Cardiac muscle cell (in vitro differentiated cells and primary cell): ENCODE measurements around the gene MPDZ. TPM values are rescaled to one million over a fixed set of nuclear protein-coding genes. Genes with fewer than 3 reads are reported as not detected.

Source experiments
- DNase-seq, 2 donors: peaks; one replicate each; pipeline versions ENCODE4 v3.0.0 to v3.0.0-alpha.2; 2010 to 2017; ENCODE audit warnings: low read depth in 1 of 2, low spot score in 1 of 2
- H3K27ac ChIP-seq: fragments of 200-600 bp; sonication (generic); 2 replicates; pipeline ENCODE4 v1.5.1; 2016
- H3K27me3 ChIP-seq: fragments of 200-600 bp; sonication (generic); 2 replicates; pipeline ENCODE4 v1.6.0; 2016; ENCODE audit warnings: control low read depth
- H3K36me3 ChIP-seq: fragments of 200-600 bp; sonication (generic); 2 replicates; pipeline ENCODE4 v1.5.1; 2016; ENCODE audit warnings: control low read depth
- H3K4me1 ChIP-seq: fragments of 200-600 bp; sonication (generic); 2 replicates; pipeline ENCODE4 v1.8.1; 2017; ENCODE audit warnings: low read depth, mild to moderate bottlenecking, mixed run types
- H3K4me3 ChIP-seq: fragments of 200-600 bp; sonication (generic); 2 replicates; pipeline ENCODE4 v1.5.1; 2016; ENCODE audit warnings: mild to moderate bottlenecking
- H3K9me3 ChIP-seq: fragments of 200-600 bp; sonication (generic); 2 replicates; pipeline ENCODE4 v1.5.1; 2017; ENCODE audit warnings: low read depth, mild to moderate bottlenecking, control low read depth
- polyA plus RNA-seq: library from polyadenylated mRNA; unstranded; fragments of >200 nt; fragmentation: Nextera tagmentation; extraction: Ambion mirVana; gene quantifications from 2 replicates; pipeline ENCODE4 v1.2.1, GENCODE V29; 2016
- total RNA-seq: library from RNA; depleted of rRNA; stranded (reverse); fragments of >200 nt; gene quantifications from 2 replicates; pipeline ENCODE4 v1.2.3, GENCODE V29; 2016
- TF ChIP-seq, protein P1 (sequence below): IDR thresholded peaks from 2 replicates; pipeline ENCODE4 v1.5.1; 2012; ENCODE audit warnings: low read depth, mild to moderate bottlenecking, low read length

MPDZ gene
- total and polyA plus RNA-seq, 2 experiments from 2014 or later, result 31.3 to 83.1 TPM

DNA sequence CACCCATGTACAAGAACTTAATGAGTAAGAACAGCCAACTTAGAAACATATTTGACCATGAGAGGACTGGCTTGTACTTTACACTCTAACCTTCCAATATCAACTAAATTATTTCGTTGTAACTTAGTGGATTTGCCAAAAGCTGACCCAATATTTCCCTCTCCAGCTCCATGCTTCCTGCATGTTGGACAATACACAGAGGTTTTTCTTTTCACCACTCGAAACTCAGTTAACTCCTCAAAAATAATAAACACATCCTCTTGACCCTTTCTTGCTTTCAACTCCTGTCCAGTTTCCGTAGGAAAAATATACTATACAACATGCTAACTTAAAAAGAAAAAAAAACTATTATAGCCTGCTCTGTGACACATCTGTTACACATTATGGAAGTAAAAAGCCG lies 188.9 kb downstream of the MPDZ start:
- TF ChIP-seq, protein P1, sequence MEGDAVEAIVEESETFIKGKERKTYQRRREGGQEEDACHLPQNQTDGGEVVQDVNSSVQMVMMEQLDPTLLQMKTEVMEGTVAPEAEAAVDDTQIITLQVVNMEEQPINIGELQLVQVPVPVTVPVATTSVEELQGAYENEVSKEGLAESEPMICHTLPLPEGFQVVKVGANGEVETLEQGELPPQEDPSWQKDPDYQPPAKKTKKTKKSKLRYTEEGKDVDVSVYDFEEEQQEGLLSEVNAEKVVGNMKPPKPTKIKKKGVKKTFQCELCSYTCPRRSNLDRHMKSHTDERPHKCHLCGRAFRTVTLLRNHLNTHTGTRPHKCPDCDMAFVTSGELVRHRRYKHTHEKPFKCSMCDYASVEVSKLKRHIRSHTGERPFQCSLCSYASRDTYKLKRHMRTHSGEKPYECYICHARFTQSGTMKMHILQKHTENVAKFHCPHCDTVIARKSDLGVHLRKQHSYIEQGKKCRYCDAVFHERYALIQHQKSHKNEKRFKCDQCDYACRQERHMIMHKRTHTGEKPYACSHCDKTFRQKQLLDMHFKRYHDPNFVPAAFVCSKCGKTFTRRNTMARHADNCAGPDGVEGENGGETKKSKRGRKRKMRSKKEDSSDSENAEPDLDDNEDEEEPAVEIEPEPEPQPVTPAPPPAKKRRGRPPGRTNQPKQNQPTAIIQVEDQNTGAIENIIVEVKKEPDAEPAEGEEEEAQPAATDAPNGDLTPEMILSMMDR, result no peak
- peak in 1 of 2 donors; percentile 14 for DNase-seq
- no peaks in the 10 kb centered on the region for H3K36me3 ChIP-seq
- no peak overlapping the region for H3K4me3 ChIP-seq
- no peaks in the 10 kb centered on the region for H3K4me1 ChIP-seq
- H3K9me3 ChIP-seq, result no peaks in the 10 kb centered on the region
- no peaks in the 10 kb centered on the region for H3K27me3 ChIP-seq
- H3K27ac ChIP-seq, result no peak overlapping the region

DNA sequence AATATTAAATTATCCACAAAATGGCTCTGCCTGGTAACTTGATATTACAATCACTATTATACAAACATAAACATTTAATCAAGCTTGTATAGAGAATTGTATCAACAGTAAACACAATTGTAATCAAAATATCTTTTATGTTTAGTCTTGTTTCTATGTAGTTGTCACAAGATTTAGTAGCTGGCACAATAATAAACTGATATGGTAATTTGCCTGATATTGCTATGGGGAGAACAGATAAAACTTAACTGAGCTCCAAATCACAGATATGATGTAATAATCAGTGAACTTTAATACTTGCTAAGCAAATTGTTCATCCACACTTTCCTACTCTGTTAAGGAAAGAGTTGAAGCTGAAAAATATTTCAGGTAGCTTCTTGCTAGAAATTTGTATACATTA lies 189.8 kb downstream of the MPDZ start:
- no peak overlapping the region for H3K4me3 ChIP-seq
- no peaks in the 10 kb centered on the region for H3K4me1 ChIP-seq
- no peaks in the 10 kb centered on the region for H3K27me3 ChIP-seq
- no peaks in the 10 kb centered on the region for H3K9me3 ChIP-seq
- TF ChIP-seq, protein P1, result no peak
- no peak for DNase-seq
- H3K36me3 ChIP-seq, result no peaks in the 10 kb centered on the region
- H3K27ac ChIP-seq, result no peak overlapping the region

DNA sequence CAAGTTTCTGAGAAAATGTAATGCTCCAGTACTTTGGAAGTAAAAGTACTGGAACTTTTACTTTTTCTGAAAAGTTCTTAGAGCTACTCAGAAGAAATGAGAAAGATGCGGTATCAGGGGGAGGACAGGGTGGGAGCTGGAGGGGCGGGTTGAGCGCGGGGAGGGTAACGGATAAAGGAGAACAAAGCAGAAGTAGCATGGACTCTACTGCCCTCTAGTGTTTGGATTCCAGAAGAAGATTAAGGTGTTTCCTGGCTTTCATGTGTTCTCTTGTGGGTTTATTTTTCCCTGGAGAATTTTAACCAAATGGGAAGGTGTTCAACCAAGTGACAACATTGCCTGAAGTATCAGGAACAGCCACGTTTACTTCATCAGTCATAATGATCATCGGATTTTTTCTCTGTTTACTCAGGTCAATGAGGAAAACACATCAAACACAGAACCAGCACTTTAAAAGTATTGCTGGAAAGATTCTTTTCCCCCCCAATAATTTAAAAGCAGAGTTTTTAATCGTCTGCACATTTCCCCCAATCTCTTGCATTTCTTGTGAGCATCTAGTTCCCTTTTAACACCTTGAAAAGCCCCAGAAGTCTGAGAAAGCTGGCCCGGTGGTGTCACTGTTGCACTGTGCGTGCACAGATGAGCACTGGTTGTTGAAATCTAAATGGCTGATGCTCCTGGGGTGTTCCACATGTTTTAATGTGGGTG lies 190.6 kb downstream of the MPDZ start:
- TF ChIP-seq, protein P1, result peak; percentile 43
- Histone ChIP-seq H3K36me3 (no peaks in the 10 kb centered on the region), H3K27me3 (no peaks in the 10 kb centered on the region), H3K27ac (no peak overlapping the region), H3K4me1 (no peaks in the 10 kb centered on the region), H3K9me3 (no peaks in the 10 kb centered on the region), H3K4me3 (no peak overlapping the region)
- DNase-seq, result peak; percentile 69 to 75

DNA sequence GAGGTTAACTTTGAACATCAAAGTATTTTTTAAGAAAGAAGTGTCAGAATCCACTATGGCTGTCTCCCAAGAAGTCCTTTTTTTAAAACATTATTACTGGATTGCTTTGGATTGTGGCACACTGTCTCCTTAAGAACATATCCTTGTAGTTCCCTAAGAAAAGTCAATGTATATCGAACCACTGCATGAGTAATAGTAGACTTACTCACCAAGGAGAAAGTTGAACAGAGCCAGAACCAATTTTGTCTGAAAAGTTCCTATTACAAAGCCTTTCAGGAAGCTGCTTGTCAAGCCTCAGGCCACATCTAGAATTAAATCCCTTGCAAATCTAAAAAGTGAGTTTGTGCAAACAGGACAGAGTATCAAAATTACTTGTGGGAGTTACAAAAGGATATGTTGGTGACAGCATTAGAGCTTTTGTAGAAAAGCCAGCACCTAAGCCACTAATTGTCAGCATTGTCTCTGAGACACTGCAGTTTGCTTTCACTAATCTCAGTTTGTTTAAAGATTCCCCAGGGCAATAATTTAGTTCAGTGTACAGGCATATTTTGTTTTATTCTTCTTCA lies 195.4 kb downstream of the MPDZ start:
- peak in 1 of 2 donors; percentile 37 for DNase-seq

DNA sequence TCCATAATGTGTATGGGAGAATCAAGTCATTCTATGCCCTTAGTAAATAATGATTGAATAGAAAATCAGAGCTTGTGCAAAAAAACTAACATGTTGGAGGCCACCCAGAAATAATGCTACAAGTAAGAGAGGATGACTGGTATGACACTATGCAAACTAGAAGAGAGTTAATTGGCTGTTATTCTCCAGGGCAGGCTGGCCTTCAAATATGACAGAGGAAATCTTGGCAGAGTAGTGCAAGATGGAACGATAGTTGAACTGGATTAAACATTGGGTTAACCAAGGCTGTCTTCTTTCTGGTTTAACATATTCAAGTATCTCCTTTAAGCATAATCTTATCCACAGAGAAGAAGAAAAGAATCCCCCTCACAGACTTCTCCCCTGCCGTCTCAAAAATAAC lies 196.1 kb downstream of the MPDZ start:
- DNase-seq, result no peak
- H3K36me3 ChIP-seq, result no peaks in the 10 kb centered on the region
- no peaks in the 10 kb centered on the region for H3K9me3 ChIP-seq
- H3K4me3 ChIP-seq, result no peak overlapping the region
- TF ChIP-seq, protein P1, result no peak
- no peaks in the 10 kb centered on the region for H3K27me3 ChIP-seq
- no peaks in the 10 kb centered on the region for H3K4me1 ChIP-seq
- no peak overlapping the region for H3K27ac ChIP-seq

More for the DNA sequence above, 195.4 kb downstream of the MPDZ start:
- Histone ChIP-seq H3K4me3 (no peak overlapping the region), H3K4me1 (no peaks in the 10 kb centered on the region), H3K9me3 (no peaks in the 10 kb centered on the region), H3K27me3 (no peaks in the 10 kb centered on the region), H3K27ac (no peak overlapping the region), H3K36me3 (no peaks in the 10 kb centered on the region)
- TF ChIP-seq, protein P1, result no peak
